ENCODE measurements around the gene GRN.

DNA sequence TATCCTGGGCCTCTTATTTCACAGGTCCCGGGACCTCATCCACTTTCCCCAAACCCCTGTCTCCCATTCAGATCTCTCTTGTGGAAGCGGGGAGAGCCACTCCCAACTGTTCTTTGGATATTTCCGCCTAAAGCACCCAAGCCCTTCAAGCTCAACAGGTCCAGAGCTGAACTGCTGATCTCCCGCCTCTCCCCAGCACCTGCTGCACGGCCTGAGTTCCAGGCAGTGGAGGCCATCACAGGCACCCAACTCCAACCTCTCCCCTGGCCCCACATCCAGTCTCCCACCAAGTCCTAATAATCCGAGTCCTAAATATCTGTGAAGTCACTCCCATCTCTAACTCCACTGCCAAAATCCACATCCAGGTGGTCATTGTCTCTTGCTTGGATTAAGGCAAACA lies 37.8 kb downstream of the GRN start:
- TF ChIP-seq EGR1 (IDR thresholded peaks at IDR 0.05), result no peak
- TF ChIP-seq CEBPB (IDR thresholded peaks at IDR 0.05), result no peak
- no peak for TF ChIP-seq EP300 (IDR thresholded peaks at IDR 0.05; ENCODE audit: borderline replicate concordance)
- TF ChIP-seq TAF1 (IDR thresholded peaks at IDR 0.05; ENCODE audit: low read depth), result no peak
